H1 (cell line): ENCODE measurements around the gene OXA1L. TPM values are rescaled to one million over a fixed set of nuclear protein-coding genes. Genes with fewer than 3 reads are reported as not detected.

Source experiments
- BRCA1 ChIP-seq: IDR thresholded peaks from 2 replicates; pipeline ENCODE4 v1.6.1; 2012; ENCODE audit warnings: low read depth, low read length, improper control_type of control experiment
- GABPA ChIP-seq: IDR thresholded peaks from 2 replicates; pipeline ENCODE4 v1.6.1; 2011; ENCODE audit warnings: mild to moderate bottlenecking, low read length, moderate library complexity, borderline replicate concordance; ENCODE audit not compliant: insufficient read depth
- HDAC2 ChIP-seq, 2 experiments: fragments of 300-600 bp in 1 of 2; sonication (generic) in 1 of 2; IDR thresholded peaks; 2 replicates each; pipeline ENCODE4 v1.6.1; 2011 to 2012; ENCODE audit warnings: low read depth in 2 of 2, low read length in 2 of 2, mild to moderate bottlenecking in 2 of 2, moderate library complexity in 2 of 2, borderline replicate concordance in 1 of 2, inconsistent platforms in 1 of 2
- JUND ChIP-seq: IDR thresholded peaks from 2 replicates; pipeline ENCODE4 v1.6.1; 2011; ENCODE audit warnings: mild to moderate bottlenecking, improper control_type of control experiment, low read length
- KDM5A ChIP-seq: fragments of 200-600 bp; IDR thresholded peaks from 2 replicates; pipeline ENCODE4 v1.7.1; 2012; ENCODE audit warnings: mild to moderate bottlenecking, low read length, inconsistent platforms, mixed read lengths
- NRF1 ChIP-seq: IDR thresholded peaks from 2 replicates; pipeline ENCODE4 v1.6.1; 2011; ENCODE audit warnings: mild to moderate bottlenecking, low read depth, low read length, improper control_type of control experiment
- PHF8 ChIP-seq: fragments of 200-600 bp; sonication (generic); conservative IDR thresholded peaks from 2 replicates; pipeline ENCODE4 v1.7.1; 2012; ENCODE audit warnings: low read depth, mild to moderate bottlenecking, inconsistent platforms, low read length, moderate library complexity
- POU5F1 ChIP-seq: IDR thresholded peaks from 2 replicates; pipeline ENCODE4 v1.6.1; 2011; ENCODE audit warnings: low read depth, mild to moderate bottlenecking, low read length, moderate library complexity
- RAD21 ChIP-seq, 2 experiments: IDR thresholded peaks in 1 of 2; conservative IDR thresholded peaks in 1 of 2; 2 replicates each; pipeline ENCODE4 v1.6.1; 2011; ENCODE audit warnings: low read depth in 2 of 2, low read length in 2 of 2, improper control_type of control experiment in 1 of 2, inconsistent platforms in 1 of 2, mild to moderate bottlenecking in 1 of 2, moderate library complexity in 1 of 2
- RBBP5 ChIP-seq: IDR thresholded peaks from 2 replicates; pipeline ENCODE4 v1.7.1; 2012; ENCODE audit warnings: low read depth, mild to moderate bottlenecking, inconsistent platforms, low read length, moderate library complexity, borderline replicate concordance
- RFX5 ChIP-seq: IDR thresholded peaks from 2 replicates; pipeline ENCODE4 v1.6.1; 2011; ENCODE audit warnings: low read depth, low read length, improper control_type of control experiment, borderline replicate concordance
- TEAD4 ChIP-seq: IDR thresholded peaks from 2 replicates; pipeline ENCODE4 v1.6.1; 2012; ENCODE audit warnings: low read depth, low read length, inconsistent platforms, mixed read lengths
- YY1 ChIP-seq: IDR thresholded peaks from 2 replicates; pipeline ENCODE4 v1.6.1; 2011; ENCODE audit warnings: low read depth, mild to moderate bottlenecking, low read length
- polyA plus RNA-seq, 7 experiments: library from polyadenylated mRNA; depleted of rRNA in 3 of 7; stranded (reverse) in 5 of 7; unstranded in 2 of 7; fragments of >200 nt in 5 of 7; fragments of 200-250 nt in 2 of 7; gene quantifications; 1 replicate in 5 of 7; 2 replicates in 1 of 7; 4 replicates in 1 of 7; pipeline versions ENCODE4 v1.2.1 to v1.2.3, GENCODE V29; 2011 to 2013; ENCODE audit warnings: missing spikeins in 2 of 7, mixed read lengths in 2 of 7
- total RNA-seq: library from RNA; stranded (reverse); fragmentation: NEBNext Ultra II Directional; extraction: Animal tissue kit (Norgen Biotek cat#: 25700); gene quantifications from 2 replicates; pipeline ENCODE4 v1.2.1, GENCODE V29; 2021

OXA1L gene
- total and polyA plus RNA-seq, 2 of the 8 experiments (the other 6 are each of a cell fraction or from before 2014, with no cell fraction given): 125 to 199 TPM

GRCh38 chr14:22797017-22797917 is 30.8 kb downstream of the OXA1L start (continued):
- no peak for TF ChIP-seq RBBP5
- TF ChIP-seq JUND: no peak
- TF ChIP-seq POU5F1: 0 out of 2 replicates have a peak, but pooled peaks have one; percentile 27
- no peak for TF ChIP-seq PHF8
- no peak; a peak in 1 of 4 replicates for TF ChIP-seq RAD21 (IDR thresholded peaks at IDR 0.05 in 1 of 2, conservative IDR thresholded peaks at IDR 0.05 in 1 of 2; ENCODE audit: low read depth in 2 of 2, low read length in 2 of 2)
- TF ChIP-seq GABPA: no peak
- peak; percentile 92 for TF ChIP-seq TEAD4
- 0 out of 4 replicates have a peak, but pooled peaks of 1 of the 2 experiments have one; percentile 13 for TF ChIP-seq HDAC2 (IDR thresholded peaks at IDR 0.05; ENCODE audit: borderline replicate concordance in 1 of 2, low read depth in 2 of 2, low read length in 2 of 2)
- TF ChIP-seq BRCA1: no peak
- no peak for TF ChIP-seq RFX5
- TF ChIP-seq YY1: no peak
- TF ChIP-seq KDM5A: no peak
- TF ChIP-seq NRF1: no peak
